Measurements from ENCODE around the gene ZNF709. TPM values are rescaled to one million over a fixed set of nuclear protein-coding genes. Genes with fewer than 3 reads are reported as not detected.
"Not testable (repeated sequence)": the region's sequence is repeated elsewhere in the genome, so short reads cannot be mapped to it uniquely, and the experiment has no call there.

ZNF709 gene
- total RNA-seq, result 3.1 and 3.5 TPM in 2 replicates

GRCh38 chr19:12484371-12485051 is at the start of gene ZNF709:
TSS of gene ZNF709 (minus strand) at chr19:12484816. CDS start at chr19:12484657, 159 bp downstream.
- DNase-seq (ENCODE audit: low read depth in 2 of 2), result peak; percentile 70 to 85

DNA sequence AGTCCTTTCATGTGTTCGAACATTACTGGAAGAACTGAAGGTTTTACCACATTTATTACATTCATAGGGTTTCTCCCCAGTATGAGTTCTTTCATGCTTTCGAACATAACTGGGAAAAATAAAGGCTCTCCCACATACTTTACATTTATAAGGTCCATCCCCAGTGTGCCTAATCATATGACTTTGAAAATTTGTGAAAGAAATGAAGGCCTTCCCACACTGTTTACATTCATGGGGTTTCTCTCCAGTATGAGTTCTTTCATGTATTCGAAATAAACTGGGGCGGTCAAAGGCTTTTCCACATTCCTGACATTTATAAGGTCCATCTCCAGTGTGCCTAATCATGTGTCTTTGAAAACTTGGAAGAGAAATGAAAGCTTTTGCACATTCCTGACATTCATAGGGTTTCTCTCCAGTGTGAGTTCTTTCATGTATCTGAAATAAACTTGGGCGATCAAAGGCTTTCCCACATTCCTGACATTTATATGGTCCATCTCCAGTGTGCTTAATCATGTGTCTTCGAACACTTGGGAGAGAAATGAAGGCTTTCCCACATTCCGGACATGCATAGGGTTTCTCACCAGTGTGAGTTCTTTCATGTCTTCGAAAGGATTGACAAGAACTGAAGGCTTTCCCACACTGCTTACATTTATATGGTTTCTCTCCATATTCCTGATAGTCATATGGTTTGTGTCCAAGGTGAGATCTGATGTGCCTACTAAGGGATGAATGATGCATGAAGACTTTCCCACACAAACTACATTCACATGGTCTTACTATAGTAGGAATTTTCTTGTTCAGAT is 42.6 kb upstream of the ZNF709 start:
- DNase-seq (ENCODE audit: low read depth in 2 of 2), result peak in 1 of 2 donors; percentile 33

- no peak for DNase-seq (ENCODE audit: low read depth in 2 of 2)
These were observed 41.9 kb upstream of the ZNF709 start for GRCh38 chr19:12526542-12526941.

- DNase-seq (ENCODE audit: low read depth in 2 of 2), result peak in 1 of 2 donors; percentile 5
These were observed 37.4 kb upstream of the ZNF709 start for GRCh38 chr19:12521996-12522395.

DNA sequence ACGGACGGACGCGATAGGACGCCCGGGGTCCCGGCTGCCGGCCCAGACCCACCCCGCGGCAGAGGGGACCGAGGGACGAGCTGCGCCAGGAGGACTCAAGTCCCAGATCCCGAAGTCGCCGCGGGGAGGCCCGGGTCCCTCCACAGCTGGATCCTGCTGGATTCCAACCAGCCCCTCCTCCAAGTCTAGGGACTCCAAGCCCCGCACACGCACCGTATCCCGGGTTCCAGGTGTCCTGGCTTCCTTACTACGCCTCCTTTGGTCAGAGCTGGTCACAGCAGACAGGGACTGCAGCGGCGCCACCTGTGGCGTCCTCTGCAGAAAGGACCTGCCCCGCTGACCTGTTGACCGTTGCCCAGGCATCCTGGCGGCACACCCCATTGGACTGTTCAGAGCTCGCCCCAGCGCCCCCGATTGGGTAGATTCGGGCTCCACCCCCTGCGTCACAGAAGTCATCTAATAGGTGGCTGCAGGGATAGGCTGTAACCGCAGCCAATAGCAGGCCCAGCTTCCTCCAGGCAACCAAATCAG is 29.0 kb upstream of the ZNF709 start:
- no peak for DNase-seq (ENCODE audit: low read depth in 2 of 2)

- DNase-seq (ENCODE audit: low read depth in 2 of 2), result no peak
These were observed 12.4 kb upstream of the ZNF709 start for GRCh38 chr19:12497032-12497431.

DNA sequence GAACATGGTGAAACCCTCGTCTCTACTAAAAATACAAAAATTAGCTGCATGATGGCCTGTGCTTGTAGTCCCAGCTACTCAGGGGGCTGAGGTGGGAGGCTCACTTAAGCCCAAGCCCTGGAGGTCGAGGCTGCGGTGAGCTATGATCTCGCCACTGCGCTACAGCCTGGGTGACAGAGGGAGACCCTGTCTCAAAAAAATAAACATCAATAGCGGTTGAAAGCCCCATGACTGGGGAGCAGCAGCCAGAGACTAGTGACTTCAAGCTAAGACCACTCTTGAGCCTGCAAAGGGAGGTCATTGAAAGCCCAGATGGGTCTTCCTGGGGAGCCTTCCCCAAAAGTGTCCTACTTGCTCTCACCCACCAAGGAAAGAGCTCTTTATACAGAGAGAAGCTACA is 11.9 kb upstream of the ZNF709 start:
- DNase-seq (ENCODE audit: low read depth in 2 of 2), result no peak

DNA sequence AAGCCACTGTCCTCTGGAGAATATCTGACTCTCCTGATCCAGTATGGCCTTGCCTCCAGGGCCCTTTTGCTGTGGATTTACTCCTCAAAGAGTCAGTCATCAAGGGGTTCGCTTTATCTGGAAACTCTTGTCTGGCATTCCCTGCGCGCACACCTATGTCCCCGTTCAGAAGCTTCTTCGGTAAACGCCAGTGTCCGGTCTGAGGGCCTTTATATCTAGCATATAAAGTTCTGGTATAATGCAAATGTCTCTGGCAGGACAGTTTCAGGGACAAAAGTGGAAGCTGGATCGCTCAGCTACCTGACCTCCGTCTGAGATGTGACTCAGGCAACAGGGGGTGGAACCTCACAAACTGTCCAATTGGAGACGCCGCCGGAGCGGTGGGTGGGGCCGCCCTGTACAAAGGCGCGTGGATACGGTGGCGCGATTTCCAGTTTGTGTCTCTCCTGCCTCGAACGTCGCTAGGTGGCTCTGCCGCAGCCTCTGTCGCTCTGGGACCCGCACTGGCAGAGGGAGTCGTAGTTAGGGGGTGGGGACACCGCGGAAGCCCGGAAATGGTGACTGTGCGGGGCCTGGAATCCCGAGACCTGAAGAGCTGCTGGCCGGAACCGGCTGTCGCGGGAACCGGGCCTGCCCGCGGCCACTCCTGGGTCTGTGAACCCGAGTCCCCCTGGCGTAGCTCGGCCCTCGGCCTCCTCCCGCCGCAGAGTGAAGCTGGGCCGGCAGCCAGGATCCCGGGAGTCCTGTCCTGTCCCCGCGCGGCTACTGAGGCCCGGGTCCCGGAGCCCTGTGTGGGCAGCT is 10.6 kb upstream of the ZNF709 start:
- DNase-seq (ENCODE audit: low read depth in 2 of 2), result peak; percentile 92 to 93

DNA sequence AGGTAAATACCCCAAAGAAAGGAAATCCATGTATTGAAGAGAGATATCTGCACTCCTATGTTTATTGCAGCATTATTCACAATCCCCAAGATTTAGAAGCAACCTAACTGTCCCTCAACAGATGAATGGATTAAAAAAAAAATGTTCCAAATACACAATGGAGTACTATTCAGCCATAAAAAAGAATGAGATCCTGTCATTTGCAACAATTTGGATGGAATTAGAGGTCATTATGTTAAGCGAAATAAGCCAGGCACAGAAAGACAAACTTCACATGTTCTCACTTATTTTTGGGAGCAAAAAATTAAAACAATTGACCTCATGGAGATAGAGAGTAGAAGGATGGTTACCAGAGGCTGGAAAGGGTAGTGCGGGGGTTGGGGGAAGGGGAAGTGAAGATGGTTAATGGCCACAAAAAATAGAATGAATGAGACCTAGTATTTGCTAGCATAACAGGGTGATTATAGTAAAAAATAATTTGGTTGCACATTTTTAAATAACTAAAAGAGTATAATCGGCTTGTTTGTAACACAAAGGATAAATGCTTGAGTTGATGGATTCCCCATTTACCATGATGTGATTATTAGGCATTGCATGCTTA is 9.7 kb upstream of the ZNF709 start:
- DNase-seq (ENCODE audit: low read depth in 2 of 2), result no peak

- not testable (repeated sequence) for DNase-seq (ENCODE audit: low read depth in 2 of 2)
These were observed 1.7 kb upstream of the ZNF709 start for GRCh38 chr19:12486265-12486783.

GRCh38 chr19:12485571-12485970 is 955 bp upstream of the ZNF709 start:
- DNase-seq (ENCODE audit: low read depth in 2 of 2), result no peak

DNA sequence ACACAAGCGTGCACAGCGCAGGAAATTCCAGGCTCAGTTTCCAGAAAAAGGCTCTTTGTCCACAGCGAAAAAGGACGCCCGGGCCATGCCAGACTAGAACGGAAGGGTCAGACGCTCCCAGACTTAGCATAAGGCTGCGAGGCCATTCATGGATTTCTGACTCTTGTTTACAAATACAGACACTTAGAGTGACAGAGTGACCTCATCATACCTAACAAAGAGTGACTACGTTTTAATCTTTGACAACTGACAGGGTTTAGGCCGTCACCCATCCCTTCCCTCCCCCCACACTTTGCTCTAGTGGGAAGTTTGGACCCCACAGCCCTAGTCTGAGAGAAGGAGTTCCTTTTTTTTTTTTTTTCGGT is 418 bp upstream of the ZNF709 start:
- DNase-seq (ENCODE audit: low read depth in 2 of 2), result no peak

GRCh38 chr19:12484011-12484370 is 625 bp downstream of the ZNF709 start:
- DNase-seq (ENCODE audit: low read depth in 2 of 2), result peak in 1 of 2 donors; percentile 1

- DNase-seq (ENCODE audit: low read depth in 2 of 2), result no peak
These were observed 2.1 kb downstream of the ZNF709 start for GRCh38 chr19:12482509-12482886.

DNA sequence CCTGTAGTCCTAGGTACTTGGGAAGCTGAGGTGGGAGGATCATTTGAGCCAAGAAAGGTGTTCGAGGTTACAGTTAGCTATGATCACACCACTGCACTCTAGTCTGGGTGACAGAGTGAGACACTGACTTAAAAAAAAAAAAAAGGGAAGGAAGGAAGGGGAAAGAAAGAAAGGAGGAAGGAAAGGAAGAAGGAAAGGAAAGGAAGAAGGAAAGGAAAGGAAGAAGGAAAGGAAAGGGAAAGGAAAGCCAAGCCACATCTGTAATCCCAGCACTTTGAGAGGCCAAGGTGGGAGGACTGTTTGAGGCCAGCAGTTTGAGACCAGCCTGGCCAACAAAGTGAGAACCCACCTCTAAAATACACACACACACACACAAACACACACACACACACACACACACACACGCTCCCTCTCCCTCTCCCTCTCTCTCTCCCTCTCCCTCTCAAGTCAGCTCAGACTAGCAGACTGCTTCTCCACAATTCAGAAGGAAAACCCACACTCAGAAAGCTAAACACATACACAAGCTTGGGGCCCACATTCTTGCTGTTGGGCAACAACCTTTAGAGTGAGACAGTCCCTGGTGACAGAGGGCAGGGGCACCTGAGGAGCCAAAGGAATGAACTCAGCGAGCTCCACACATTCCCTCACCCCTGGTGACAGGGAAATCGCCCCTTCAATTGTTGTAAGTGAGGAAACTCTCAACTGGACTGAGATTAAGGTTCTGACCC is 2.7 kb downstream of the ZNF709 start:
- DNase-seq (ENCODE audit: low read depth in 2 of 2), result no peak

DNA sequence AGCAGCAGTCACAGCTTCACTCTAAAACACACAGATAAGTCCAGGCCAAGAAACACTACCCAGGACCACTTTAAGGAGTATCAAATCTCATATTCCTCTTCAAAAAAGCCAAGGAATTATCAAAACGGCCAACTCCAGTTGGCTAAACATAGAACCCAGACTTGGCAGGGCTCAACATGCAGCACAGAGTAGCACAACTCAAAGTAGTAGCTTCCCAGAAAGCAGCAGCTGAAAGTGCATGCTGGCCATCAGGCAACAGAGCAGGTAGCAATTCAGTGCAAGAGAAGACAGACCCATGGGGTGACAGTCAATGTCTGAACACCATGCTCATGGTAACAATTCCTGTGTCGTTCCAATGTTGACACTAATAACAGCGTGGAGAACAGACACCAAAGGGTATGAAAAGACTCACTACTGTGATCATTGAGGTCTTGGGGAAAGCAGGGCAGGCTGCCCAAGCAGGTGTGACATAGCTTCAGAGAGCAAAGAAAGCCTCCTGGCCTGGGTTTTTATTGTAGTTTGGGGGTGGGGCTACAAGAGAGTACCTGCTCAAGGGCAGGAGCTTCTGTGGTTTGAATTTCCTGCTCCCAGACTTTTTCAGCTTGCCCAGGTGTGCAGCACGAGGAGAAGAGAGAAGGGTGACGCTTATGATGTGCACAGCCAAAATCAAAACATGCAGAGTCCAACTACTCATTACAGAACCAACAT is 6.2 kb downstream of the ZNF709 start:
- DNase-seq (ENCODE audit: low read depth in 2 of 2), result no peak

- not testable (repeated sequence) for DNase-seq (ENCODE audit: low read depth in 2 of 2)
These were observed 17.0 kb downstream of the ZNF709 start for GRCh38 chr19:12467651-12468050.

- DNase-seq (ENCODE audit: low read depth in 2 of 2), result no peak
These were observed 19.4 kb downstream of the ZNF709 start for GRCh38 chr19:12465211-12465610.

DNA sequence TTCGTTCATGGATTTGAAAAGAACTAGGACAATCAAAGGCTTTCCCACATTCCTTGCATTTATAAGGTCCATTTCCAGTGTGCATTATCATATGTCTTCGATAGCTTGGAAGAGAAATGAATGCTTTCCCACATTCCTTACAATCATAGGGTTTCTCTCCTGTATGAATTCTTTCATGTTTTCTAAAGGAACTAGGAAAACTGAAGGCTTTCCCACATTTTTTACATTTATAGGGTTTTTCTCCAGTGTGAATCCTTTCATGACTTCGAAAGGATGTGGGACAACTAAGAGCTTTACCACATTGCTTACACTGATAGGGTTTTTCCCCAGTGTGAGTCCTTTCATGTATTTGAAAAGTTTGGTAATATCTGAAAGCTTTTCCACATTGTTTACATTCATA is 19.8 kb downstream of the ZNF709 start:
- DNase-seq (ENCODE audit: low read depth in 2 of 2), result no peak

- not testable (repeated sequence) for DNase-seq (ENCODE audit: low read depth in 2 of 2)
These were observed 20.5 kb downstream of the ZNF709 start for GRCh38 chr19:12464139-12464538.

Data from dermis microvascular lymphatic vessel endothelial cell (primary cell).